Stimulated activated naive CD4-positive, alpha-beta T cell treated with Interleukin-2 at 50 U/mL for 16 hours (primary cell): ENCODE data around the gene BRCC3.
A peak's percentile ranks its signal among the peaks of the same experiment; 100 is the strongest.

ENCODE experiments used
- DNase-seq: peaks from one replicate; lab custom pipeline; 2025; lab: John Stamatoyannopoulos, UW

The BRCC3 gene

DNA sequence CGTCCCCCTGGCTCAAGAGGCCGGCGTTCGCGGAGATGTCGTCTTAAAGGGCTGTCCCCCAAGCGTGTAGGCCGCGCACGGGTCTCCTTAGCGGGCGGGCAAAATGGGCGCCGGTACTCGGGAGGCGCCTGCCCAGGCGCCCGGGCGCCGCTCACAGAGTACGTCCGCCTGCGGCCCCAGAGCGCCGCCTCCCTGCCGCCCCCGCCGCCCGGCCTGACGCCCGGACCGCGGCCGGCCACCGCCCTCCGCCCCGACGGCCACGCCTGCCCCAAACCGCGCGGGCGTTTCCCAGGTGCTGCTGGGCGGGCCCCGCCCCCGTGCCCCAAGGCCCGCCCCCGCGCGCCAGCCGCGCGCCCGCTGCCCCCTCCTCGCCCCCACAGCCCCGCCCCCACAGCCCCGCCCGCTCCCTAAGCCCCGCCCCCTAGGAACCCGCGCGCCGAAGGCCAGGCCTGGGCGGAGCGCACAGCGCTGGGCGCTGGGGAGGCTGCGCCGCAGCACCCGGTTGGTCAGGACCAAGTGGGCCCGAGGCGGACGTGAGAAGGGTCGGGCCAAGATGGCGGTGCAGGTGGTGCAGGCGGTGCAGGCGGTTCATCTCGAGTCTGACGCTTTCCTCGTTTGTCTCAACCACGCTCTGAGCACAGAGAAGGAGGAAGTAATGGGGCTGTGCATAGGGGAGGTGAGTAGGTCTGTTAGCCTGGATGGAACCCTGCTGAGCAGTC is at the start of gene BRCC3, which contains the start of the genes CMC4 and MTCP1:
BRCC3 (plus strand) TSS at position 534 of the 719 bp plus-strand sequence; CDS start at position 554, 20 bp downstream.
CMC4 (minus strand) TSS at position 162 of the 719 bp plus-strand sequence. CDS start 7,113 bp downstream, outside the sequence.
MTCP1 (minus strand) TSS at position 162 of the 719 bp plus-strand sequence. CDS start 5,126 bp downstream, outside the sequence.
- peak; percentile 74 for DNase-seq

DNA sequence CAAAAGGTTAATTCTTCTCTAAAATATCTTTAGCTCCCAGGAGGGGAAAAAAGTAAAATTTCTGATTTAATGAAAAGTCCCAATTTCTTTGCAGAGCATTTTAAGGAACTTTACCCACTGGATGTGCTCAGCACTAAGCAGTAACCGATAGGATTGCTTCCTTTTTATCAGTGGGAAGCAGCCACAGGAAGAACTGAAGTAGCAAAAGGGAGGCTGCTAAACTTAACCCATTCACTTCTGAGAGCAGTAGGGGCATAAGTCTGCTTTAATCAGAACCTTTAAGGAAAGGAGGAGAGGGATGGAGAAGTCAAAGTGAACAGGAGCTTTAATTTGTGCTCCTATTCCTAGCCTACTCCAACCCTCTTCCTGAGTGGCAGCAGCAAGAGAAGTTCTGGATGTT is 48.7 kb upstream of the BRCC3 start, which contains the start of gene F8:
F8 (minus strand) TSS at position 139 of the 400 bp plus-strand sequence. CDS start 171 bp downstream, outside the sequence.
- DNase-seq, result no peak

DNA sequence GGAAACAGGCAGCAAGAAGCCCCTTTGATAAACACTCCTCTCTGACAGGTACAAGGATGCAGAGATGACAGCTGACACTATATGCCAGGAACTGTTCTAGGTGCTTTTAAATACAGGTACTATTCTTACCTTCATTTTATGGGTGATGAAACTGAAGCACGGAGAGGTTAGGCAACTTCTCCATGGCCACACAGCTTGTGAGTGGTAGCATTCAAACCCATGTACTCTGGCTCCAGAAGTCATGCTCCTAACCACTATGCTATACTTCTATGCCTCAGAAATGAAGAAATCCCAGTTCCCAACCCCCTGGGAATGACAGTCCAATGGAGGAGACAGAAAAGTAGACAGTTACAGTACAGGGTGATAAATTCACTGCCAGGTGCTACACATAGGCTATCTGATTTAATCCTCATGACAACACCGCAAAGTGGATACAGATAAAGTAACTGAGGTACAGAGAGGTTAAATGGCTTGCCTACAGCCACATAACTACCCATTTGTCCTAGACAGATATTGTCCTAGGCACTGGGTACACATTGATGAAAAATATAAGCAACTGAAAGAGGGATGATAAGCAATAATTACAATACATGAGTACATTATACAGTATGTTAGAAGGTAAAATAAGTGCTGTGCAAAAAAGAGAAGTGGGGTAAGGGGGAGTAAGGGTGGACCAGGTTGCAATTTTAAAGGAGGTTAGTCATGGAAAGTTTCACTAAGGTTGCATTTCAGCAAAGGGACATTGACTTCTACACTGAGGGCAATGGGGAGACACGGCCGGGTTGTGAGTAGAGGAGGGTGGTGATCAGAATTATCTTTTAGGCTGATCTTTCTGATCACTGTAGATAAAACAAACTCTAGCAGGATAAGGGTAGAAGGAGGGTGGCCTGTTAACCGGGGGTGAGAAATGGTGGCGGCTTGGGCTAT is 47.1 kb upstream of the BRCC3 start:
- DNase-seq, result no peak

DNA sequence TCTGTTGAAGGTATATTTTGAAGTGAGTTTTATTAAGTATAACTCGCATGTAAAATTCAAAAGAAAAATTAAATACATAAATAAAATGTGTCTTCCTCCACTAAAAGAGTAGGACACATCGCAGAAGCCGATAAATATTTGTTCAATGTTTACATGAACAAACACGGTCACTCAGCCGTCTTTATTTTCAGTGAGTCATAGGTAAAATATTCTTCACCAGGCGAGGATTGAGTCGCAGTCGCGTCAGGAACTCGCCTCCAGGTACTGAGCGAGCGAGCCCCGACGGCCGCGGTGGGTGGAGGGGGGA is 44.9 kb upstream of the BRCC3 start:
- DNase-seq, result no peak

DNA sequence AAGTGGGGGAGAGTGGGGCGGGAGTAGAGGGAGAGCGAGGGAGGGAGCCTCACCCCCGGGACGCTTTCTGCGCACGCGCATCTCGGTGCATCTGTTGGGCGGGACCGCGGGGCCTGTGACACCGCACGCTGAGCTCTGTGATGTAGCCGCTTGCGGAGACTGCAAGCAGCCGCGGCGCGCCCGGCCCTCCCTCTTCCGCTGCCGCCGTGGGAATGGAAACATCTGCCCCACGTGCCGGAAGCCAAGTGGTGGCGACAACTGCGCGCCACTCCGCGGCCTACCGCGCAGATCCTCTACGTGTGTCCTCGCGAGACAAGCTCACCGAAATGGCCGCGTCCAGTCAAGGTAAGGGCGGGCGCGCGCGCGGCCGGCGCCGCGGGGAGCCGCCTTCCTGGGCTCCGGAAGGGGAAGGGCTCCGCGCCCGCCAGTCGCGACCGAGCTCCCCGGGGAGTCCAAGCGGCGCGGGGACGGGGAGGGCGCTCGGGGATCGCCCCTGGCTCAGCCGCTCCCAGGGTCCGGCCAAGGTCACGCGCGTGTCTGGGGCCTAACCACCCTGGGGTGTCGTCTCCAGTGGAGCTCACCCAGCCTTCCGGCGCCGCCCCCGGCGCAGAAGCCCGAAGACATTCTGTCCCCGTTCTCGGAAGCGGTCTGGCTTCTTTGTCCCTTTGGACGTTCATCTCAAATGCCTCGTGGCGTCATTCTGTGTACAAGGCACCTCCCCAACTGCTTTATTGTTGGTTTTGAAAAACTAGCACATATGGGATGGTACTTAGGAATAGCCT is 44.4 kb upstream of the BRCC3 start, which contains the start of gene FUNDC2:
FUNDC2 (plus strand) TSS at position 118 of the 782 bp plus-strand sequence; CDS start at position 213, 95 bp downstream.
- peak; percentile 91 for DNase-seq

DNA sequence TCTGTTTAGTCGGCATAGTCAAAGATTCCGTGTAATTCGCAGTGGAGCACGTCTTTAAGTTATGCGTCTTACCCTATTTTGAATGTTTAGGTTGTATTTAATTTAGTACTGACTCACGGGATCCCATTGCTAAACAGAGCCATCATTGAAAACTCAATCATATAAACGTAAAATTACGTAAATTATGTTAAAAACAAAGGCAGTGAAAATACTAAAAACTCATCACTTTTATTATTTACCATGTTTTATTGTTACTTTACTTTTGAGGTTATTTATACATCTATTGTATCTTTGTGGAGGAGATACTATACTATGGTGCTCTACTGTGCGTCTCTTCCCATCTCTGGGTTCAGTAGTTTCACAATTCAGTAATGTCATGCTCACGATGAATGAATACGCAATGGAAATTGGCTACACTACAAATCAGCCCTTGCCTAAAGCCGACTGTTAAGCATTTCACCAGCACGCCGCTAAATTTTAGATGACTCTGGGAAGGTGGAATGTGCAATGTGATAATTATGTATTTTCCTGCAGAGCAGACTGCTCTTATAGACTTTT is 43.7 kb upstream of the BRCC3 start:
- DNase-seq, result no peak

DNA sequence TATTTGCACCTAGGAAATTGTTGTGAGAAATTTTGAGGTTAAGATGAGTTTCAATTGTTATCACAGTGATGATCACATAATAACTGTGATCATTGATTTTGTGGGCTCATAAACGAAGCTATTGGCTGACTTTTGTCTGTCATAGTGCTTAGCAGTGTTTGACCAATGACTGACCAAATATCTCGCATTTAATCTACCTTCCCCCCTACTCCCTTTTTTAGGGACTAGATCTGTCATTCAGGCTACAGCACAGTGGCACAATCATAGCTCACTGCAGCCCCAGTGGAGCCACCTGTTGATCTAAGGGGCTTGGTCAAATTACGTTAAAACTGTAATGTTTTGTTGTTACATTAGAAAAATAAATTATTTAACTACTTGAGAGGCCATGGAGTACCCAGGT is 43.2 kb upstream of the BRCC3 start:
- DNase-seq, result no peak

DNA sequence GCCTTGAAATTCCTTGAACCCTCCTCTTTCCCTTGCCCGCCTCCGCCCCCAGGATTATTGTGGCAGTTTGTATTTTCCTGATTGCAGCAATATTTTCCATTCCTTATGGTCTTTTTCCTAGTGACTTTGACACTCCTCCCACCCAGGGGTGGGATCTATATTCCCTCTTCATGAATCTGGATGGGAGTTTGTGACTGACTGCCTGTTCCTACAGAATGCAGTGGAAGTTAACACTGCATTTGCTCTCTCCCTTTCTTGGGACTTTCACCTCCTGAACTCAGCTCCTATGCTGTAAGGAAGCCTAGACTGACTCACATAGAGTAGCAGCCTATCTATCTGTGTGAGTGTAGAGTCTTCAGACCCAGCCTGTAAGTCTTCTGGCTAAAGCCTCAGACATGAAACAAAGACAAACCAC is 42.4 kb upstream of the BRCC3 start:
- no peak for DNase-seq

DNA sequence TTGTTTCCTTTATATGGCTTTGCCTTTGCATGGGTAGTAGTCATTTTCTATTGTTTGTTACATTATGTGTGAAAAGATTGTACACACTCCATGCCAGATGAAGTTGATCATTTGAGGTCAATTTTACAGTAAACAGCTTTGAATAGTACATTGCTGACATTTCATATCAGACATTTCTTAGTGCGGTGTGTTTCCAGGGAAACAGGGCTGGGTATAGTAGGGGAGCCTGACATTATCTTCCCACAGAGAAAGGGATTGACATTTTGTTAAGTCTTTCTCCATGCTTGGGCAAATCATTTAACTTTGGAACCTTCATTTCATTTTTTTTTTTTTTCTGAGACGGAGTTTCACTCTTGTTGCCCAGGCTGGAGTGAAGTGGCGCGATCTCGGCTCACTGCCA is 39.7 kb upstream of the BRCC3 start:
- no peak for DNase-seq

DNA sequence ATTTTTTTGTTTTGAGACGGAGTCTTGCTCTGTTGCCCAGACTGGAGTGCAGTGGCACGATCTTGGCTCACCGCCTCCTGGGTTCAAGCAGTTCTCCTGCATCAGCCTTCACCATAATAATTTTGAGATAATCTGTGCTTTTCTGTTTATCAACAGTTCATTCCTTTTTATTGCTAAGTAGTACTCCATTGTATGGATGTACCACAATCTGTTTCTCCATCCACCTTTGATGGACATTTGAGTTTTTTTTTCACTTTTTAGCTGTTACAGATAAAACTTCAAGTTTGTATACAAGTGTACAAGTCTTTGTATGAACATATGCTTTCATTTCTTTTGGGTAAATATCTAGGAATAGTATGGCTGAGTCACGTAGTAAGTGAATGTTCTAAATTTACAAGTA is 35.6 kb upstream of the BRCC3 start:
- DNase-seq, result no peak

DNA sequence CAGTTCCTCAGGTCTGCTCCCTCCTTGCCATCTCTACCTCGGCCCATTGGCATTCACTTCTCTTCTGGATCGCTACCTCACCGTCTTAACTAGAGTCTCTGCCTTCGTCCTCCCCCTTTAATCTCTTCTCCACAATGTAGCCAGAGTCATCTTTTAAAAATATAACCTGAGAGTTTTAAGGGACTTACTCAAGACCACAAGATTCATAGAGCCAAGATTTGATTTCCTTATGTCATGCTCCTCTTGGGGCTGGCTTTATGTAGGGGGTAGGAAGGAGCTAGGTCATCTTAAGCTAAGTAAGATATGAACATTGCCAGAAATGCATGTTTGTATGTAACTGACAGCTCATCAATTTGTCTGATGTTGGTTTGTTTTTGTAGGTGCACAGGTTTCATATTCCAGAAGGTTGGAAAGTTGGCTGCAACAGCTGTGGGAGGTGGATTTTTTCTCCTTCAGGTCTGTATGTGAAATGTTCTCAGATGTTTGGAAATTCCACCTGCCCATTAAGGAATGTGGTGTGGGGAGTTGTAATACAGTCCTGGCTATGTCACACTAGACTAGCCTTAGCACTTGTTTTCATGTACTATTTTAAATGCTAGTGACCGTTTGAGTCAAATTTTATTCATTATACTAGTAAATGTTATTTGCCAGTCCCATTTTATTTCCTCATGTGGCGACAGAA is 25.0 kb upstream of the BRCC3 start:
- DNase-seq, result no peak

DNA sequence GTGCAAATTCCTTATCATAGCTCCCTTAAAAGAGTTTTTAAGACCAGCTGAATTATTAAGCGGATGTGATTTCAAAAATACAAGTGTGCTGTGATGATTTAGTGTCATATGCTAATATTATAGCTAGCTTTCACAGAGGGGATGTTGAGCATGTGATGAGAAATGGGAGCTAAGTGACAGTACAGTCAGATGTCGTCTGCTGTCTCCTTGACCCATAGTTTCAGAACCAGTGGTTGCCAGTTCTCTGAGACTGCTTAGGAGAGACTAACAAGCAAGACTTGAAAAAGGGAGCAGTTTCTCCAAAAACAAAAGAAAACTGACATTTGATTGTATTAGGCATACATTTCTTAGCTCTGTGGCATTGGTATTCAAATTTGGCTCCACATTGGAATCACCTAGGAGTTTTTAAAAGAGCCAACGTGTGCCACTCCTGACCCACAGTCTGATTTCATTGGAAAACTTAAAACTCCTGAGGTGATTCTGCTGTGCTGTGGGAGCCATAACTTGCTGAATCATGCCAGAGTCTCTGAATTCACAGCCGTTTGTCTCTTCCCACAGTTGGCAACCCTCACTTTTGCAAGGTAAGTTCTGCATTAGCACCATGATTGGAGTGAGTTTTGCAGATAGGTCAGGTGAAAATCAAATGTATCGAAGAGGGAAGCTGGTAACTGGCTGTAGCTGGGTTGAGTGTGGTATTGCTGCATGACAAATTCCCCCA is 24.3 kb upstream of the BRCC3 start:
- no peak for DNase-seq

DNA sequence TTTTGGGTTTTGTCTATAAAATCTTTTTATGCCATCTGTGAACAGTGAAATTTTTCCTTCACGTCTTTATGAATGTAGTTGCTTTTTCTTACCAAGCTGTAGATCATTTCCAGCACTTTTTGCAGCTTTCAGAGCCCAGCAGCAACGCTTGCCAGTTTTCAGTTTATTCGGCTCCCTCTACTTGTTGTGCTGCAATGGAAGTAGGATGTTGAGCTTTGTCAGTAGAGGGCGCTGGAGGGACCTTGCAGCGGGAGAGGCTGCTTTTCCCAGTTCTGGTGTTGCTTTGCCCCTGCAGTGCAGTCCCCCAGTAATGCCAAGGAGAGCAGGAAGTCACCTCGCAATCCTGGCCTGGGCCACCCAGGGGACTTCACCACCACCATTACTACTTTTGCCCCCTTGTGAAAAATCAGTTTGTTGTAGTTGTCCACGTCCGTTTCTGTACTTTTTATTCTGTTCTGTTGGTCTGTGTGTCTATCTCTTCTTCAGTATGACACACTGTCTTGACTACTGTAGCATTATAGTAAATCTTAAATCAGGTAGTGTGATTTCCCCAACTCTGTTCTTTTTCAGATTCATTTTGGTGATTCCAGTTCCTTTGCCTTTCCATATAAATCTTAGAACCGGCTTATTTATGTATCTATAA is 22.2 kb upstream of the BRCC3 start:
- DNase-seq, result peak; percentile 1

DNA sequence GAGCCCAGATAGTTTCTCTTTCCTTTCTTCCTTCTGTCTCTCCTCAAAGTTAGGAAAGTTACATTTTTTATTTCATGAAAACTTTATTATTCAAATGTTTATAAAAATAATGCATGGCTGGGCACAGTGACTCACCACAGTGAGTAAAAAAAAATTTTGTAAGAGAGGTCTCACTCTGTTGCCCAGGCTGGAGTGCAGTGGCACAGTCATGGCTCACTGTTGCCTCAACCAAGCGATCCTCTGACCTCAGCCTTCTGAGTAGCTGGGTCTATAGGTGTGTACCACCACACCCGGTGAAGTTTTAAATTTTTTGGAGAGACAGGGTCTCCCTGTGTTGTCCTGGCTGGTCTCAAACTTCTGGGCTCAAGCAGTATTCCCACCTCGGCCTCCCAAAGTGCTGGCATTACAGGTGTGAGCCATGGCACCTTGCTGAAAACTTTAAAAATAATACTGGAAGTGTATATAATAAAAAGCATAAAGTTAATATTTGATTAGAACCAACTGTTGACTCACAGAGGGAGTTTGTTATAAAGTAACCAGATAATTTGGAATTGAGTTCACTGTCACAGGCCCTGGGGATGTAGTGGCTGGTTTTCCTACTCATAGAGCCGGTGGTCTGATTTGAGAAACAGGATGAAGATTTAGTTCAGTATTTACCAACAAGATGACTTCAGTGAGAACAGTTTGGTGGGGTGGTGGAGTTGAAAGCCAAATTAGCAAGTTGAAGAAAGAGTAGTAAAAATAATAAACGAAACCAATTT is 18.4 kb upstream of the BRCC3 start:
- no peak for DNase-seq

DNA sequence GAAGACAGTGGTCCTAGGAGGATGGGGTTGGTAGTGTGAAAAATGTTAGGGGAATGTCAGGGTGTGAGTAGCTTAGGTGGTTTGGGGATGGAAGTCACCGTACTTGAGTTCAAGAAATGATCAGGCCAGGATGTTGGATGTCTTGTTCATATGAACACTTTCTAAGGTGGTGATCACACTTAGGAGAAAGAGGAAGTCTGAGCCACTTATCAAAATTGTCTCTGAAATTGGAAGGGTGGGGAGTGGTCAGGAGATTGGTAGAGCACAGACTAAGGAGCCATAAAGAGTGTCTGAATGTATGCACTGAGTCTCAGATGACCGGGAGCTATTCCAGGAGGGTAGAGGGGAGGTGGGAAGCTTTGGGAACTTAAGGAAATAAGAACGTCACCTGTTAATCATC is 17.7 kb upstream of the BRCC3 start:
- no peak for DNase-seq

DNA sequence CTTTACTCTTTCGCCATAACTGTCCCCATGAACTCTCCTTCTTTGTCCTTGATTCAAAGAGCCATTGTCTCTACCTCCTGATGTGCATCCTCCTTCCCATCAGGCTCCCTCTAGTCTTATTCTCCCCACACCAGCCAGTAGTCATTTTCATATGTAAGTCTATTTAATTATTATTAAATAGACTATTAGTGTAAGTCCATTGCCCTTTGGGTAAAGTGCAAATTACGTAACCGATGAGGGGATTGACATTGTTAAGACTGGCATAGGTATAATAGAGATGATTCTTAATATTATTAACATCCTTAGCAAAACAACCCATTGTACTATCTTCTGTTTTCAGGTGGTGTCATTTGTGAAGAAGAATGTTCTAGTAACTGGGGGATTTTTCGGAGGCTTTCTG is 17.1 kb upstream of the BRCC3 start:
- DNase-seq, result no peak

DNA sequence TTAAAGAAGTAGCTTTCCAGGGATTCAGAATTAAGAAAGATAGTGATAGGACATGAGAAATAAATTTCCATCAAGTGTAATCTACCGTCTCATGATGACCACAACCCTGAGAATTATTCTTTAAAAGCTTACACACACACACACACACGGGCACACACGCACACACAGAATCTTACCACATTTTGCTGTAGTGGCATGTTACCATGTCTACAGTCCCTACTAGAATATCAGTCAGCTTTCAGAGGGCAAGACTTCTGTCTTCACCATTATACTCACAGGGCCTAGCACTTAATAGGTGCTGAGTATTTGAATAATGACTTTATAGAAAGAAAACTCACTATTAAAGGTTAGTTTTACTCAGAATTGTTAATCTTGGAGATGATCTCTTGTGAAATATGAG is 15.8 kb upstream of the BRCC3 start:
- no peak for DNase-seq

DNA sequence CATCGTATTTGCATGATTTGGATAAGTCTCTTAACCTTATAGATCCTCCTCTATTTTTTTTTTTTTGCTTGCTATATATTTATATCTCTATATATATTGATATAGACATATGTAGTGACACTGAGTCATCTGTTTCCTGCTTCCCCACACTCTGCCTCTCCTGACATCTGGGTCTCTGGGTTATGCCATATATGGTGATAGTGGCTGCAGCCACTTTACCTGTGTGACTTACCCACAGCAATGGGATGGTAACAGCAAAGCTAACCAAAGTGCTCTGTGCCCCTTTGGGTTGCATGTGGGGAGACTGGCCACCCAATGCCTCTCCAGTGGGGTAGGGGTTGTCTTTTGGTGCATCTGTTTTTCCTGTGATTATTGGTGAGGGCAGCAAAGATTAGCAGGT is 14.8 kb upstream of the BRCC3 start:
- DNase-seq, result no peak
